ENCODE results near the gene DIPK2B. TPM values are rescaled to one million over a fixed set of nuclear protein-coding genes. Genes with fewer than 3 reads are reported as not detected.

The DIPK2B gene
- total and polyA plus RNA-seq, 2 of the 13 experiments (the other 11 are each of a cell fraction or from before 2014, with no cell fraction given): not detected

- Histone ChIP-seq H3K9me3 (ENCODE audit: low read length) (no peaks in the 10 kb centered on the region), H3K4me3 (replicated peaks in 1 of 3; ENCODE audit: insufficient read depth in 1 of 3, low read depth in 2 of 3, low read length in 3 of 3) (no peak overlapping the region), H3K27me3 (ENCODE audit: control insufficient read depth in 1 of 2, insufficient read depth in 2 of 2, low read length in 2 of 2) (no peaks in the 10 kb centered on the region), H3K4me1 (ENCODE audit: insufficient read depth, low read length) (no peaks in the 10 kb centered on the region), H3K9ac (ENCODE audit: insufficient read depth, low read depth, low read length) (no peak overlapping the region), H2AFZ (ENCODE audit: low read length) (no peak overlapping the region), H3K79me2 (ENCODE audit: insufficient read depth, low read length) (no peaks in the 10 kb centered on the region), H3K36me3 (replicated peaks in 1 of 2; ENCODE audit: control insufficient read depth in 1 of 2, insufficient read depth in 2 of 2, low read length in 2 of 2) (no peaks in the 10 kb centered on the region), H3K4me2 (ENCODE audit: low read depth, low read length) (no peak overlapping the region), H3K27ac (ENCODE audit: extremely low read length, insufficient read depth, low read length) (no peak overlapping the region), H4K20me1 (ENCODE audit: insufficient read depth, low read length) (no peaks in the 10 kb centered on the region)
- TF ChIP-seq ZGPAT (CRISPR knock-in tag; IDR thresholded peaks at IDR 0.05) (no peak), ZNF577 (CRISPR knock-in tag; IDR thresholded peaks at IDR 0.05; ENCODE audit: borderline replicate concordance, low read depth) (no peak), ZFP91 (CRISPR knock-in tag; IDR thresholded peaks at IDR 0.05; ENCODE audit: borderline replicate concordance) (no peak), ZNF33A (CRISPR knock-in tag; IDR thresholded peaks at IDR 0.05; ENCODE audit: borderline replicate concordance) (no peak), ETV5 (CRISPR knock-in tag; IDR thresholded peaks at IDR 0.05; ENCODE audit: borderline replicate concordance) (no peak), KAT7 (CRISPR knock-in tag; IDR thresholded peaks at IDR 0.05; ENCODE audit: borderline replicate concordance) (no peak), ZNF24 (IDR thresholded peaks at IDR 0.05) (no peak), CENPX (CRISPR knock-in tag; IDR thresholded peaks at IDR 0.05) (no peak), MTF1 (CRISPR knock-in tag; IDR thresholded peaks at IDR 0.05) (no peak), CTCF (CRISPR knock-in tag; IDR thresholded peaks at IDR 0.05) (no peak), ZIK1 (CRISPR knock-in tag; IDR thresholded peaks at IDR 0.05; ENCODE audit: borderline replicate concordance, low read depth) (no peak), GRHL1 (CRISPR knock-in tag; conservative IDR thresholded peaks at IDR 0.05) (no peak)
- ChIA-PET CTCF (ENCODE audit: low intra/inter-chr PET ratio, low total read pairs) (no interaction called here), POLR2A (no interaction called here)
- intact Hi-C loops (cut with micrococcal nuclease; ENCODE audit: unreplicated experiment) (no loop called here), in situ Hi-C loops (cut with HindIII; ENCODE audit: extremely low pct_ligation_motif_present, low pct_unique_long_range_greater_than_20kb) (loop anchor here (25.0 kb wide), 1 partner anchor 1236 kb away; the partner anchor contains the start of gene NDP)
- no TSS peak for BruUV-seq (replicated peaks)
- FAIRE-seq (no peak), DNase-seq (ENCODE audit: low spot score) (no peak), ATAC-seq (no peak)
- 6% methylated on average over 3 of the region's 3 CpGs for WGBS (ENCODE audit: low lambda C conversion rate)
Measured at GRCh38 chrX:45198301-45198700, 2.4 kb downstream of the DIPK2B start.
